ENCODE results near the gene DNAAF2.

- TF ChIP-seq CTCF (IDR thresholded peaks at IDR 0.05), result no peak
- no peak for TF ChIP-seq POLR2A (IDR thresholded peaks at IDR 0.05)
Observed at GRCh38 chr14:49612671-49613070, 22.4 kb downstream of the DNAAF2 start.
